GM19455 (cell line): ENCODE measurements around the gene DISP3.

Source experiments
- ATAC-seq: cut with Tn5 transposase; IDR thresholded peaks from one replicate; pipeline ENCODE4 v1.9.1; 2021; ENCODE audit not compliant: unreplicated experiment

DISP3 gene

DNA sequence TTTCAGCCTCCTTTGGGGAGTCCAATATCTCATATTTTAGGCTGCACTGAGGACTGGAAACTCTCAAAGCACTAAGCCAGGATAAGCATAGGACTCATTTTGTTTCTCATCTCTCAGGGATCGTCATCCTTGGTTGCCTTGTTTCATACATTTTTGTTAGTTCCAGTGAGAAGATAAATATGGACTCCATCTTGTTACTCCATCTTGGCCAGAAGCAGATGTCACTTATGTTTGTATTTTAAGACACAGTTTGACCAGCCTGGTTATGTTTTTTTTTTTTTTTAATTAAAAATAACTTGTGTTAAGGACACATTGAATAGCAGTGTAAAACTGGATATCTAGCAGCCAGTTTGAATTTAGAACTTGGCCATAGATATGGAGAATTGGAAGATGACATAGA lies 34.7 kb downstream of the DISP3 start:
- no peak for ATAC-seq

DNA sequence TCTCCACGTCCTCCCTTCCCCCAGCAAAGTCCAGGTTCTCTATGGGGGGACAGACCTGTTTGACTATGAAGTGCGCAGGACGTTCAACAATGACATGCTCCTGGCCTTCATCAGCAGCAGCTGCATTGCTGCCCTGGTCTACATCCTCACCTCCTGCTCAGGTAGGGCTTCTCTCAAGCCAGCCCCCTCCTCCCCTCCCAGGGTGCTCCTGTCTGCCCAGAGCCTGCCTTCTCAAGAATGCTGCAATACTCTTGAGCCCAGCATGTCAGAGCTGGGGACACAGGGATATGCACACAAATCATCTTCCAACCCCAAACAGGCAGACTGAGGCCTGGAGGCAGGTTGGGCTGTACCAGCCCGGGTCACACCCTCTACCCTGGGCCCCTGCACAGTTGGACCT lies 35.4 kb downstream of the DISP3 start:
- ATAC-seq: no peak

DNA sequence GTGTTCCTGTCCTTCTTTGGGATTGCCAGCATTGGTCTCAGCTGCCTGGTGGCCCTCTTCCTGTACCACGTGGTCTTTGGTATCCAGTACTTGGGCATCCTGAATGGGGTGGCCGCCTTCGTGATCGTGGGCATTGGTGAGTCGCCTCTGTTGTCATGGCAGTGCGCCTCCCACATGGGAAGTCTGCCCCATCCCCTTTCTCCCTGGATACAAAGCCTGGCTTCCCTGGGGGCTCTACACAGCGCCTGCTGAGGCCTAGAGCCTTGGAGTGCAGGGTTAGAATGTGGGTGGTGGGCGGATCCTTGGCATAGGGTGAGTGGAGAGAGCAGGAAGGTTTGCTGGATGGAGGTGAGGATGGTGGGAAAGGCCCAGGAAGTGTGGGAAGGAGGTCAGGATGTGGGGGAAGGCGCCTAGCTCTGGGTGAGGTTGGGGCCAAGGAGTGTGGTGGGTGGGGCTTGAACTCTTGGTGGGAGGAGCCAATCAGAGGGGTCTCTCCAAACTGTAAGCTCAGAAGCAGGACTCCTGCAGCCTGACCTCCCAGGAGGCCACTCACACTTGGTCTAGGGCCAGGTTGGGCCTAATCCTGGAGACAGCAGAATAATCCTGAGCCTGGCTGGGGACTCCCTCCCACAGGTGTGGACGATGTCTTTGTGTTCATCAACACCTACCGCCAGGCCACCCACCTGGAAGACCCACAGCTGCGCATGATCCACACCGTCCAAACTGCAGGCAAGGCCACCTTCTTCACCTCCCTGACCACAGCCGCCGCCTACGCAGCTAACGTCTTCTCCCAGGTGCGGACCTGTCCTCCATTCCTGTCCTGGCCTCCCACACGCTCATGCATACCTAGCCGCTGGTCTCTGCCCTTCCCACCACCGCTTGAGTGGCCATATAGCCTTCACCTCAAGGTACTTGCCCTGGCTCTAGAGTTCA lies 36.7 kb downstream of the DISP3 start:
- no peak for ATAC-seq

DNA sequence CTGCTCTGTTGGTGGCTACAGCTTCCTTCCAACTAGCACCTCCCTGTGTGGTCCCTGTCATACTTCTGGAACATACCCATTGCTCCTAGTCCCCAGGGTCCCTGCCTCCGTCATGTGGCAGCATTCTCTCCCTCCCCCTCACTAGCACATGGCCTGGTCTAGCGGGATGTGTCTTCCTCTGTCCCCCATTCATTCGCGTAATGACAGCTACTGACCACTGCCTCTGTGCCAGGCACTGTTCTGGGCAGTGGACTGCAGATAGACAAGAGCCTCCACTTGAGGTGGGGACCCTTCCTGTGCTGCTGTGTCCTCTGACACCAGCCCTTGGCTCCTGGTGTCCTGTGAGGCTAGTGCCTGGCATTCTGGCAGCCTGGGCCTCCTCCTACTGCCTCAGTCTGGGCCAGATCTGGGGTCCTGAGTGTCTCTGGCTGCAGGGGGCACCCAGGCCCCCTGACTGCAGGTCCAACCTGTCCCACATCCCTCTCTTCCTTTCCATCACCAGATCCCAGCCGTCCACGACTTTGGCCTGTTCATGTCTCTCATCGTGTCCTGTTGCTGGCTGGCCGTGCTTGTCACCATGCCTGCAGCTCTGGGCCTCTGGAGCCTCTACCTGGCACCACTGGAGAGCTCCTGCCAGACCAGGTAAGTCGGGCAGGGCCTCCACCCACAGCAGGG lies 38.1 kb downstream of the DISP3 start:
- ATAC-seq: no peak

DNA sequence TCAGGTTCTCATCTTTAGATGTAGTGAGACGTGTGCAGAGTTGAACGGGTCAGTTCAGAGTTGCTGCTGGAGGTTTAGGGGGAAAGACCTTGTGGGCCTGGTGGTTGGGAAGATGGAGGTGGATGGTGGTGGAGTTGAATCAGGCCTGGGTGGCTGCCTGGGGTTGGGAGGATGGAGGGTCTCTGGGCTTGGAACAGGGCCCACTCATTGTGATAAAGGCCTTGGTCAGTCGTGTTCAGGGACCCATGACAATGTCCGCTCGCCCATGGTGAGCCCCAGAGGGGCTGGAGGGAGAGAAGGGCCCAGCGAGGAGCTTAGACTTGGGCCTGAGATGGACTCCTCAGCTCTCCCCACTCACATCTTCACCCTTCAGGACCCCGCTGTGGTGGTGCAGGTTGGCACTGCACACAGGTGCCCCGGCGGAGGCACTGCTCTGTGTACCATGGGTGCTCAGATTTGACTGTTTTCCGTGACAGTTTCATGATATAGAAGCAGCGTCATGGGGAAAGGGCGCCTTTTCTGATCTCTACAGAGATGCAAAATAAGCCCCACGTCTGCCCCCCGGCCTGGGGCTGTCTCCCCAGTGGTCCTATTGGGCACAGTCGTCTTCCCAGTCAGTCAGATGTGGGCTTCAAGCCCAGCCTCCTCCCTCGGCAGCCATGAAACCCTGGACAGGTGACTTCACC lies 39.2 kb downstream of the DISP3 start:
- no peak for ATAC-seq

DNA sequence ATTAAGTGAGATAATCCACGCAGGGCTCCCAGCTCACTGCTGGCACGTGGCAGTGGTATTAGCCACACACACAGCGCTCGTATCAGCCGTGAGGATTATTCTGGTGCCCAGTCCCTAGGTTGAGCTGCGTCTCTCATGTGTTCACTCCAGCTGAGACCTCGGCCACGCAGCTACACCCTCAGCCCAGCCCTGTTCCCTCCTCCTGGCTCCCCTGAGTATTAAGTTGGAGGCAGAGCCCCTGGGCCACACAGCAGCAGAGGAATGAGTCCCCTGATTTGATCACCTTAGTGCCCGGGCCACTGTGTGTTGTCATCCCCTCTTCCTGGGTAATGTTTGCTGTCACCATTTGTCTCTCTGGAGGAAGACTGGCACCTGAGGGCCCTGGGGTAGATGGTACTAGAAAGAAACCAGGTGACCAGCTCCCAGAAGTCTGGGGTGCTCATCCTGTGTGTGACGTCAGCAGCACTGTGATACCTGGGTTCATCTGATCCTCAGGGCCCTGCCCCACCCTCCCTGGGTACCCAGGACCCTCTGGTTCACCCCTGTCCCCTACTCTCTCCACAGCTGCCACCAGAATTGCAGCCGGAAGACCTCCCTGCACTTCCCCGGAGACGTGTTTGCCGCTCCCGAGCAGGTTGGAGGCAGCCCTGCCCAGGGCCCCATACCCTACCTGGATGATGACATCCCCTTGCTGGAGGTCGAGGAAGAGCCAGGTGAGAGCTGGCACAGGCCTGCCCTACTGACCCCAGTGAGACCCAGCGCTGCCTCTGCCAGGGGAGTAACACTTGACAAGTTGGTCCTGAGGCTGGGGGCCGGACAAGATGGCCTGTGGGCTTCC lies 40.1 kb downstream of the DISP3 start:
- no peak for ATAC-seq

DNA sequence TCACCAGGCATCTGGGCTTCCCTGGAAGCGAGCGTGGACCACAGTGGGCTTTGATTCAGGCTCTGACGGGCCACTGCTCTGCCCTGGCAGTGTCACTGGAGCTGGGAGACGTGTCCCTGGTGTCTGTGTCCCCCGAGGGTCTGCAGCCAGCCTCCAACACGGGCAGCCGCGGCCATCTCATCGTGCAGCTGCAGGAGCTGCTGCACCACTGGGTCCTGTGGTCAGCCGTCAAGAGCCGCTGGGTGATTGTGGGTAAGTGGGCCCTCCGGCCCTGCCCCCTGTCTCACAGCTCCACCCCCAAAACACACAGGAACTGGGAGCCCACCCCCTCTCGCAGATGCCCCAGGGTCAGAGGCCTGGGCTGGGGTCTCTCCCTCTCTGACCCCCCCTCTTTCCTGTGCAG lies 40.7 kb downstream of the DISP3 start:
- ATAC-seq: no peak

DNA sequence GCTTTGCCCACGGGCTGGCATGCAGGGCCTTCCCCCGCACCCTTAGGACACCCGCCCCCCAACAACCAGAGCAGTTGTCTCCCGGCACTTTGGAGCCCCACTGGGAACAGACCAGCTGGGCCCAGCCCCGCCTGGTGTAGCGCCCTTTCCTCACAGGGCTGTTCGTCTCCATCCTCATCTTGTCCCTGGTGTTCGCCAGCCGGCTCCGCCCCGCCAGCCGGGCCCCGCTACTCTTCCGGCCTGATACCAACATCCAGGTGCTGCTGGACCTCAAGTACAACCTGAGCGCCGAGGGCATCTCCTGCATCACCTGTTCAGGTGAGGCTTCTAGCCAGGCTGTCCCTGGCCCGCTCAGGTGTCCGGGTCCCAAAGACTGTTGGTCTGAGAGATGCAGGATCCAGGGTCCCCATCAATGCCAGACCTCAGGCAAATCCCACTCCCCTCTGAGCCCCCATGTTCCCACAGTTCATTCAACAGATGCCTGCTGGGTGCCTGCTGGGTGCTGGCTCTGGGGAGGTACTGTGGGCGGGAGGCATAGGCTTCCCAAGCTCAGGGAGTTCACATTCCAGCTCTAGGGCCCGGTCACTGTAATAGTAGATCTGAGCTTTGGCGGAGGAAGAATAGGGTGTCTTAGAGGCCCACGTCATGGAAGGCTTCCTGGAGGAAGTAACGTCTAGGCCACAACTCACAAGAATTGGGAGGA lies 41.7 kb downstream of the DISP3 start:
- no peak for ATAC-seq

DNA sequence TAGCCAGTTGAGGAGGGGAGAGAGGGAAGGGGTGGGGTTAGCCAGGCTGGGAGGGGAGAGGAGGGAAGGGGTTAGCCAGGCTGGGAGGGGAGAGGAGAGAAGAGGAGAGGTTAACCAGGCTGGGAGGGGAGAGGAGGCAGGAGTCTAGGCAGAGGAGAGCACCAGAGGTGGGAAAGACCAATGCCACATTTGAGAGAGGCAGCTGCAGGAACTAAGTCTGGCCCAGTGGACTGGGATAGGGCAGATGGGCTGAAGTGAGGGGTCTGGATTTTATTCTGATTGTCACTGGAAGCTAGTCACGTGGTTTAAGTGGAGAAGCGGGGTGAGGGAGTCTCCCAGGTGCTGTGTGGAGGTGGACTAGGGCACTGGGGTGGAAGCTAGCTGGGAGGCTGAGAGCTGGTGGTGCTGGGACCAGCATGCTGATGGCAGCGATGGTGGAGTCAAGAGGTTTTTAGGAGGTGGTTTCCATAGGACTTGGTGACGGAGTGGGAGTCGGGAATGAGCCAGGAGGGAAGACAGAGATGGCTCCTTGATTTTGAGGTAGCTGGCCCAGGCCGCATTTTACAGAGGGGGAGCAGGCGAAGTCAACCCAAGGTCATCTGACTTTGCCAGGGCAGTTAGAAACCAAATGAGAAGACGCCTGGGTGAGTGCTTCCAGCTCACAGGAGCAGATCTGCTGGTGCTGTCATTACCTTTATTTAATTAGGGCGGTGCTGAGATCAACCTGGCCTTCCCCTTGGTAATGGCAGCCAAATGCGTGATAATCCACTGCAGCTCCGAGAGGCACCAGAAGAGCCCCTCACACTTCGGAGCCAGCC lies 42.8 kb downstream of the DISP3 start:
- ATAC-seq: no peak

DNA sequence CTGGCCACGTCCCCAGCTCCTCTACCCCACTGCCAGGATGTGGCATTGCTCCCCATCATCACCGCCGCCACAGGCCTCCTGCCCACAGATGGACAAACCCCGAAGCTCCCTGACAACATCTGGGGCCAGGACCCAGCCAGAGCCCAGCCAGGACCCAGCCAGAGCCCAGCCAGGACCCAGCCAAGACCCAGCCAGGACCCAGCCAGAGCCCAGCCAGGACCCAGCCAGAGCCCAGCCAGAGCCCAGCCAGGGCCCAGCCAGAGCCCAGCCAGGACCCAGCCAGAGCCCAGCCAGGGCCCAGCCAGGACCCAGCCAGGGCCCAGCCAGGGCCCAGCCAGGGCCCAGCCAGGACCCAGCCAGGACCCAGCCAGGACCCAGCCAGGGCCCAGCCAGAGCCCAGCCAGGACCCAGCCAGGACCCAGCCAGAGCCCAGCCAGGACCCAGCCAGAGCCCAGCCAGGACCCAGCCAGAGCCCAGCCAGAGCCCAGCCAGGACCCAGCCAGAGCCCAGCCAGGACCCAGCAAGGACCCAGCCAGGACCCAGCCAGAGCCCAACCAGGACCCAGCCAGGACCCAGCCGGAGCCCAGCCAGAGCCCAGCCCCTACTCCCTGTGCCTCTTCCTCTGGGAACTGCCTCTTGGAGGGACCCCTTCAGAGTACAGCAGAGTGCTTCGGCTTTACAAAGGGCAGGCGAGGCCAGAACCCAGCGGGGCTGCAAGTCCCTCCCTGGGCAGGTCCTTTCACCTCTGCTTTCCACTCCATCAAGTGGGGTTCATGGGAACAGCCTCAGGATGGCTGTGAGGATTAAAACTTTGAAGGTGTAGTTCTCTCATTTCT lies 43.7 kb downstream of the DISP3 start:
- no peak for ATAC-seq

DNA sequence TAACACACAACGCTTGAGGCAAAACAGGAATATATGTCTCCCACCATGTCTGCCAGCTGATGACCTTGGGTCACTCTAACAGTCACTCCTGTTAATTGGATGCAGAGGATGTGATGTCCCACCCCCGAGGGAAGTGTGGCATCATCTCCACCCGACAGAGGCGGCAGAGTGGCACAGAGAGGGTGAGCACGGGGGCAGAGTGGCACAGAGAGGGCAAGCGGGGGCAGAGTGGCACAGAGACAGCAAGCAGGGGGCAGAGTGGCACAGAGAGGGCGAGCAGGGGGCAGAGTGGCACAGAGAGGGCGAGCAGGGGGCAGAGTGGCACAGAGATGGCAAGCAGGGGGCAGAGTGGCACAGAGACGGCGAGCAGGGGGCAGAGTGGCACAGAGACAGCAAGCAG lies 44.3 kb downstream of the DISP3 start:
- no peak for ATAC-seq

DNA sequence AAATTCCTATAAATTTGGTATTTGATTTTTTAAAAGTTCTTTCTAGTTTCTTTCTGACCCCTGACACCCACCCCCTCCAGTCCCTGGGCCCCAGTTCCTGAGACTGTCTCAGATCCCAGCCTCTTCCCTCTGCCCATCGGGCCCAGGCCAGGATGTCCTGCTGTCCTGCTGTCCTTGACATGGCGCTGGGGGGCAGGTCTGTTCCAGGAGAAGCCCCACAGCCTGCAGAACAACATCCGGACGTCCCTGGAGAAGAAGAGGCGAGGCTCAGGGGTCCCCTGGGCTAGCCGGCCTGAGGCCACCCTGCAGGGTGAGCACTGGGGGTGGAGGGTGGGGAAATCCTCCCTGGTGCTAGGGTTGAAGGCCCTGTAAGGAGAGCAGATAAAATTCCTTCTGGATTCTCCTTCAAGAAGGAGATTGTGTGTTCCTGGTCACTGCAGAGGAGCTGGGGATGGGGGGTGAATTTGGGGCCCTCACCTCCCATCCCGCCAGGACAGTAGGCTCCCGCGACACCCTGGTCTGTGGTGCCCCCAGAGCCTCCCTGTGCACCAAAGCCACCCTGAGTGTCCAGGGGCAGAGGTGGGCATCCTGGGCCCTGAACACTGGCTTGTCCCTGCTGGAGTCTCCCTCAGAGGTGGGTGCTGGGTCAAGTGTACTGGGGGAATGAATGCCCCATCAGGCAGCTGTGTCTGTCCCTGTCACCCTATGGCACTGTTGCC lies 45.0 kb downstream of the DISP3 start:
- no peak for ATAC-seq

DNA sequence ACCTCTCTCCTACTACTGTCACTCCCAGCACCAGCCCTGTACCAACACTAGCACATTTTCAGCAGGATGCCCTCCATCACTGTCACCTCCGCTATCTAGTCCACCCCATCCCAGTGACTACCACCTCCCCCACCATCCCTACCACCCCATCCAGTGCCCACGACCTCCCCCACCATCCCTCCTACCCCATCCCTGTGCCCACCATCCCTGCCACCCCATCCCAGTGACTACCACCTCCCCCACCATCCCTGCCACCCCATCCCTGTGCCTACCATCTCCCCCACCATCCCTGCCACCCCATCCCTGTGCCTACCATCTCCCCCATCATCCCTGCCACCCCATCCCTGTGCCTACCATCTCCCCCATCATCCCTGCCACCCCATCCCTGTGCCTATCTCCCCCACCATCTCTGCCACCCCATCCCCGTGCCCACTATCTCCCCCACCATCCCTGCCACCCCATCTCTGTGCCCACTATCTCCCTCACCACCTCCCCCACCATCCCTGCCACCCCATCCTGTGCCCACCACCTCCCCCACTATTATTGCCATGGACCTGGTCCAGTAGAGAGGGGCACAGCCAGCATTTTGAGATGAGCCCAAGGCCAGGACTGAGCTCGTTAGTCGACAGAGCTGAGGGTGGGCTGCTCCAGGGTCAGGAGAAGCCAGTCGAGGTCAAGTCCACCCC lies 45.7 kb downstream of the DISP3 start:
- no peak for ATAC-seq

DNA sequence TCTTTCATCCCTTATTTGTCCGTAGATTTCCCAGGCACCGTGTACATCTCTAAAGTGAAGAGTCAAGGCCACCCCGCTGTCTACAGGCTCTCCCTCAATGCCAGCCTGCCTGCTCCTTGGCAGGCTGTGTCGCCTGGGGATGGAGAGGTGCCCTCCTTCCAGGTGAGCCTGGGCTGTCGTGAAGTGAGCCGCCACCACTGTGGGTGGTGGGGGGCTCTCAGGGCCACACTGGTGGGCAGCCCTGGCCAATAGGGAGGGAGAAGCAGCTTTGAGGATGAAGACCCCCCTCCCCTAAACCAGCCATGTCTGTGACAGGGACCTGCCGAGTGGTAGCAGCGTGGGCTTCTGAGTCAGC lies 46.2 kb downstream of the DISP3 start:
- no peak for ATAC-seq

DNA sequence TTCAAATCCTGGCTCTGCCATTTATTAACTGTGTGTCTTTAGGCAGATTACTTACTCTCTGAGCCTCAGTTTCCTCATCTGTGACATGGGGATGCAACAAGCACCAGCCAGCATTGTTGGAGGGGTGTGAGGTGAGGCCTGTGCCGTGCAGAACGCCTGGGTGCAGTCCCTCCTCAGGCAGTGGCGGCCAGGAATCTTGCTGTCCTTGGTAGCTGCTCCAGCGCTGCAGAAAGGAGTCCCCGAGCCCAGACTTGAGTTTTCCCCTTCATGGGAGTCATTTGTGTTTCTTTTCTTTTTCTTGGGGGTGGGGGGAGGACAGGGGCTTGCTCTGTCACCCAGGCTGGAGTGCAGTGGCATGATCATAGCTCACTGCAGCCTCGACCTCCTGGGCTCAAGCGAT lies 46.6 kb downstream of the DISP3 start:
- no peak for ATAC-seq

DNA sequence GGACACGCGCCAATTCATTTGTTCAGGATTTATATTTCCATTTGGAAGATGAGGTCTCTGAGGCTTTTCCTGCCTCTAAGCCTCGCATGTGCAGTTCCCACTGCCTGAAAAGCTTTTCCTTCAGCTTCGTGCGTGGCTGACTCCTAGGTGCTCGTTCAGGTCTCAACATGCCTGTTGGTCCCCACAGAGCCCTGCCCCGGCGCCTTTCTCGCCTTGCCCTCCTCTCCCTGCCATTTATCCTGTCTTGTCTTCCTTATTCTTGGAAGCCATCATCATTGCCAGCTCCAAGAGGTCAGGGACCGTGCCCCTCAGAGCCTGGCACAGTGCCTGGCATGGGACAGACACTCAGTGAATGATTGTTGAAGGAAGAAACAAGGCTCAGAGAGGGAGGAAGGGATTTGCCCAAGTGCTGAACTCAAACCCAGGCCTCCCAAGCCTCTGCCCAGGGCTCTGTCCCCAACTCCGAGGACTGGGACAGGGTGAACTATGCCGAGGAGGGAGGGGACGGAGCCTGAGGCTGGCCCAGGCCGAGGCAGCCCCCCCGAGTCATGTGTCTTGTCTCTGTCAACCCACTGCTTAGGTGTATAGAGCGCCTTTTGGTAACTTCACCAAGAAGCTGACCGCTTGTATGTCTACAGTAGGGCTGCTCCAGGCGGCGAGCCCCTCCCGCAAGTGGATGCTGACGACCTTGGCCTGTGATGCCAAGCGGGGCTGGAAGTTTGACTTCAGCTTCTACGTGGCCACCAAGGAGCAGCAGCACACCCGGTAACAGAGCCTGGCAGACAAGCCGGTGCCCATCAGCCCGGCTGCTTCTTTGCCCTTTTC lies 47.3 kb downstream of the DISP3 start:
- ATAC-seq: no peak
